OCI-LY1 (cell line): ENCODE measurements around the gene LRRC8E.

Experiments
- CTCF ChIP-seq: fragments of 200-600 bp; sonication (generic), shearing (Covaris generic); IDR thresholded peaks from 2 replicates; pipeline ENCODE4 v1.5.1; 2017; ENCODE audit warnings: mild to moderate bottlenecking, antibody characterized with exemption, low read length, moderate library complexity, mixed read lengths
- EZH2 ChIP-seq: fragments of 200-600 bp; sonication (generic), shearing (Covaris generic); IDR thresholded peaks from 2 replicates; pipeline ENCODE4 v1.8.0; 2017; ENCODE audit warnings: borderline replicate concordance, mixed run types, mild to moderate bottlenecking, antibody characterized with exemption, low read length, moderate library complexity, mixed read lengths

- TF ChIP-seq CTCF (no peak), EZH2 (no peak)
Measured at GRCh38 chr19:7849631-7849999, 38.7 kb upstream of the LRRC8E start.
